Cardiac muscle cell (in vitro differentiated cells and primary cell): ENCODE results near the gene SYT9. TPM values are rescaled to one million over a fixed set of nuclear protein-coding genes. Genes with fewer than 3 reads are reported as not detected.

Experiments used
- DNase-seq, 2 donors: peaks; one replicate each; pipeline versions ENCODE4 v3.0.0 to v3.0.0-alpha.2; 2010 to 2017; ENCODE audit warnings: low read depth in 1 of 2, low spot score in 1 of 2
- H3K27ac ChIP-seq: fragments of 200-600 bp; sonication (generic); 2 replicates; pipeline ENCODE4 v1.5.1; 2016
- H3K27me3 ChIP-seq: fragments of 200-600 bp; sonication (generic); 2 replicates; pipeline ENCODE4 v1.6.0; 2016; ENCODE audit warnings: control low read depth
- H3K36me3 ChIP-seq: fragments of 200-600 bp; sonication (generic); 2 replicates; pipeline ENCODE4 v1.5.1; 2016; ENCODE audit warnings: control low read depth
- H3K4me1 ChIP-seq: fragments of 200-600 bp; sonication (generic); 2 replicates; pipeline ENCODE4 v1.8.1; 2017; ENCODE audit warnings: low read depth, mild to moderate bottlenecking, mixed run types
- H3K4me3 ChIP-seq: fragments of 200-600 bp; sonication (generic); 2 replicates; pipeline ENCODE4 v1.5.1; 2016; ENCODE audit warnings: mild to moderate bottlenecking
- H3K9me3 ChIP-seq: fragments of 200-600 bp; sonication (generic); 2 replicates; pipeline ENCODE4 v1.5.1; 2017; ENCODE audit warnings: low read depth, mild to moderate bottlenecking, control low read depth
- CTCF ChIP-seq: IDR thresholded peaks from 2 replicates; pipeline ENCODE4 v1.5.1; 2012; ENCODE audit warnings: low read depth, mild to moderate bottlenecking, low read length
- polyA plus RNA-seq: library from polyadenylated mRNA; unstranded; fragments of >200 nt; fragmentation: Nextera tagmentation; extraction: Ambion mirVana; gene quantifications from 2 replicates; pipeline ENCODE4 v1.2.1, GENCODE V29; 2016
- total RNA-seq: library from RNA; depleted of rRNA; stranded (reverse); fragments of >200 nt; gene quantifications from 2 replicates; pipeline ENCODE4 v1.2.3, GENCODE V29; 2016

Gene SYT9
- total and polyA plus RNA-seq, 2 experiments from 2014 or later: 1.3 to 2.2 TPM

DNA sequence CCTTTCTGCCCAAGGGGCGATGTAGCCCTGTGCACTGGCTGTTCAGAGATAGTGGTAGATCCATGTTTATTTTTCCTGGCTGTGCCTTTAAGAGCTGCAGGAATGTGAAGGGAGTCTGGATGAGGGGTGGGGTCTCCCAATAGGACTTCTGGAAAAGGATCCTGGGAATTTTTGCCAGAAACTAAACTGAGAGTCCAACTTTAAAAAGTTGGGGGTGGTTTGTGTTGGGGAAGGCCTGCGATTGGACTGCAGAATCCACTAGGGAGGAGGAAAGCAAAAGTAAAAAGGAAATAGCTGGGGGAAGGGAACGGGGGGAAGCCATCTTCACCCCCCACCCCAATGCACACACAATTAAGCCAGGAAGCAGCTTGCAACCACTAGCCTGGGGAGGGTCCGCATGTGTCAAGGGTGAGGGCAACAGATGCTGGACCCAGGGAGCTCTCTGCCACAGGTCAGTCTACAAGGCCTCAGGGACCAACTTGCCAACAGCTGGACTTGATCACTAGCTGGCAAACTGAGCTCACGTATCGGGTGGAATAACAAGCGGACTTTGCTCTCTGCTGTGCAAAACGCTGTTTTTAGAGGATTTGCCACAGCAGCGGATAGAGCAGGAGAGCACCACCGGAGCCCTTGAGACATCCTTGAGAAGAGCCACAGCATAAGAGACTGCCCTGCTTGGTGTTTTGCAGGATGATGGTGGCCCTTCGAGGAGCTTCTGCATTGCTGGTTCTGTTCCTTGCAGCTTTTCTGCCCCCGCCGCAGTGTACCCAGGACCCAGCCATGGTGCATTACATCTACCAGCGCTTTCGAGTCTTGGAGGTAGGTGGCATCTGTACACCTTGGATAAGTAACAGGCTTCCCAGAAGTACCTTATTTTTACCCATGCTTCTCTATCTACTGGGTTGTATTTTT is 233.7 kb downstream of the SYT9 start, which contains the start of gene OLFML1:
Gene OLFML1, plus strand, starts transcription at position 321 of the 912 bp plus-strand sequence. Its CDS starts 370 bp downstream, at position 691.
- no peak within 1 kb of the TSS for H3K4me3 ChIP-seq
- TF ChIP-seq CTCF: no peak

GRCh38 chr11:7486098-7486780 is 234.5 kb downstream of the SYT9 start:
- H3K36me3 ChIP-seq: no peaks in the 10 kb centered on the region
- H3K27me3 ChIP-seq: no peaks in the 10 kb centered on the region
- H3K4me1 ChIP-seq: peaks cover 9% of the 10 kb centered on the region
- no peak overlapping the region for H3K27ac ChIP-seq
- H3K4me3 ChIP-seq: no peak overlapping the region
- DNase-seq: no peak
- no peak for TF ChIP-seq CTCF
- no peaks in the 10 kb centered on the region for H3K9me3 ChIP-seq

More for the DNA sequence above, 233.7 kb downstream of the SYT9 start, which contains the start of gene OLFML1:
- Histone ChIP-seq H3K9me3 (no peaks in the 10 kb centered on the region), H3K27ac (peak within 1 kb of the TSS; percentile 55), H3K36me3 (no peaks in the 10 kb centered on the region), H3K4me1 (peaks cover 9% of the 10 kb centered on the region), H3K27me3 (no peaks in the 10 kb centered on the region)
- DNase-seq: peak in 1 of 2 donors; percentile 39

- Histone ChIP-seq H3K27me3 (no peaks in the 10 kb centered on the region), H3K9me3 (no peaks in the 10 kb centered on the region), H3K4me3 (no peak overlapping the region), H3K36me3 (no peaks in the 10 kb centered on the region), H3K27ac (no peak overlapping the region), H3K4me1 (peaks cover 9% of the 10 kb centered on the region)
- DNase-seq: peak; percentile 10 to 16
- no peak for TF ChIP-seq CTCF
These were observed 235.1 kb downstream of the SYT9 start for GRCh38 chr11:7486781-7487140.

GRCh38 chr11:7487360-7487759 is 235.7 kb downstream of the SYT9 start:
- no peak overlapping the region for H3K4me3 ChIP-seq

More at GRCh38 chr11:7487360-7487759, 235.7 kb downstream of the SYT9 start:
- H3K9me3 ChIP-seq: no peaks in the 10 kb centered on the region
- no peak overlapping the region for H3K27ac ChIP-seq
- H3K36me3 ChIP-seq: no peaks in the 10 kb centered on the region
- no peak for DNase-seq
- H3K27me3 ChIP-seq: no peaks in the 10 kb centered on the region
- peaks cover 9% of the 10 kb centered on the region for H3K4me1 ChIP-seq
- no peak for TF ChIP-seq CTCF
